ENCODE results near the gene SMIM20.

SMIM20 gene

DNA sequence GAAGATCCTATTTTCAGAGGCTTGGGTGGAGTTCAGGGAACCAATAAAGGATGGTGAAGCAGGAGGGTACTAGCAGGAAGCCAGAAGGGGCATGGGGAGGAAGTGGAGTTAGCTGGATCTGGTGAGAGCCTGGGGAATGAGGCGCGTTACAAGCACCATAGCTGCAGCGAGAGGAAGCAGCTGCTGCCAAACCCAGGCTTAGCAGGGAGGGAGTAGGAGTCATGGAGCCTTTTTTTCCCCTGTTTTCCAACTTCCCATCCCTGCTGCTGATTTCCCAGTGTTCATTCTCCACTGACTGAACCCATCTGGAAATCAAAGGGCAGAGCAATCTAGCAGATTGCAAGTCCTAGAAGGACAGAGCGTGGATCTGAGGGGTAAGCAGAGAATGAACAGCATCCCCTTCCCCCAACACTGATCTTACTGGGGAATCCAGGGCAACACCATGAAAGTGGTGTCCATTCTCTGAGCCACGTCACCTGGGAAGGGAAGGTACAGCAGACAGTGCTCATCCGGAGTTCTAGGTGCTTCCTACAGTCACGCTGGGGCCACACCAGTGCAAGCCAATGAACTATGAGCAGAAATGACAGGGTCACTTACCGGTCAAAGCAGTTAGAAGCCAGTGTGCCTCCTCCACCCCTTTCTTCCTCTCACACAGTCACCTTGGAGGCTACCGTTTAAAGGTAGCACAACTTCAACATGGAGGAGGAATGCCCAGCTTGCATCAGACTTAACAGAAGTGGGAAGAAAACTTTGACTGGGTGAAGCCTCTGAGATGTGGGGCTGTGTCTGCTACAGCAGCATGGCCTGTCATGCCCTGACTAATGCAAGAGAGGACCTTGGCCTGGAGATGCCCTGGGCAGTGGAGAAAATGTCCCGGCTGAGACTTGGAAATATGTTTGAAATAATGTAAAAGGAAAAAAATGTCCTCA, 36.7 kb downstream of the SMIM20 start:
- Histone ChIP-seq H3K9me3 (ENCODE audit: insufficient read depth, low read length, severe bottlenecking) (no peaks in the 10 kb centered on the region), H3K79me2 (ENCODE audit: insufficient read depth, low read length) (no peaks in the 10 kb centered on the region), H3K4me1 (ENCODE audit: insufficient read depth, low read length) (no peaks in the 10 kb centered on the region), H3K4me3 (ENCODE audit: low read depth in 1 of 2, low read length in 2 of 2) (no peak overlapping the region), H4K20me1 (ENCODE audit: insufficient read depth, low read length) (no peaks in the 10 kb centered on the region), H3K4me2 (ENCODE audit: insufficient read depth, low read length) (no peak overlapping the region), H3K9ac (ENCODE audit: low read depth, low read length) (no peak overlapping the region), H3K36me3 (ENCODE audit: insufficient read depth, low read length) (no peaks in the 10 kb centered on the region), H2AFZ (ENCODE audit: low read depth, low read length) (no peak overlapping the region), H3K27ac (ENCODE audit: low read length) (no peak overlapping the region), H3K27me3 (ENCODE audit: insufficient read depth, low read length, poor library complexity) (no peaks in the 10 kb centered on the region)
- no peak for ATAC-seq (ENCODE audit: insufficient read depth, low read depth)
- TF ChIP-seq, protein P1, sequence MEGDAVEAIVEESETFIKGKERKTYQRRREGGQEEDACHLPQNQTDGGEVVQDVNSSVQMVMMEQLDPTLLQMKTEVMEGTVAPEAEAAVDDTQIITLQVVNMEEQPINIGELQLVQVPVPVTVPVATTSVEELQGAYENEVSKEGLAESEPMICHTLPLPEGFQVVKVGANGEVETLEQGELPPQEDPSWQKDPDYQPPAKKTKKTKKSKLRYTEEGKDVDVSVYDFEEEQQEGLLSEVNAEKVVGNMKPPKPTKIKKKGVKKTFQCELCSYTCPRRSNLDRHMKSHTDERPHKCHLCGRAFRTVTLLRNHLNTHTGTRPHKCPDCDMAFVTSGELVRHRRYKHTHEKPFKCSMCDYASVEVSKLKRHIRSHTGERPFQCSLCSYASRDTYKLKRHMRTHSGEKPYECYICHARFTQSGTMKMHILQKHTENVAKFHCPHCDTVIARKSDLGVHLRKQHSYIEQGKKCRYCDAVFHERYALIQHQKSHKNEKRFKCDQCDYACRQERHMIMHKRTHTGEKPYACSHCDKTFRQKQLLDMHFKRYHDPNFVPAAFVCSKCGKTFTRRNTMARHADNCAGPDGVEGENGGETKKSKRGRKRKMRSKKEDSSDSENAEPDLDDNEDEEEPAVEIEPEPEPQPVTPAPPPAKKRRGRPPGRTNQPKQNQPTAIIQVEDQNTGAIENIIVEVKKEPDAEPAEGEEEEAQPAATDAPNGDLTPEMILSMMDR (IDR thresholded peaks at IDR 0.05; ENCODE audit: borderline replicate concordance, extremely low read depth, low read length, poor library complexity, severe bottlenecking), result no peak
- no peak for TF ChIP-seq EZH2 (IDR thresholded peaks at IDR 0.05; ENCODE audit: borderline replicate concordance, low read depth, low read length, severe bottlenecking)
- no peak for DNase-seq

DNA sequence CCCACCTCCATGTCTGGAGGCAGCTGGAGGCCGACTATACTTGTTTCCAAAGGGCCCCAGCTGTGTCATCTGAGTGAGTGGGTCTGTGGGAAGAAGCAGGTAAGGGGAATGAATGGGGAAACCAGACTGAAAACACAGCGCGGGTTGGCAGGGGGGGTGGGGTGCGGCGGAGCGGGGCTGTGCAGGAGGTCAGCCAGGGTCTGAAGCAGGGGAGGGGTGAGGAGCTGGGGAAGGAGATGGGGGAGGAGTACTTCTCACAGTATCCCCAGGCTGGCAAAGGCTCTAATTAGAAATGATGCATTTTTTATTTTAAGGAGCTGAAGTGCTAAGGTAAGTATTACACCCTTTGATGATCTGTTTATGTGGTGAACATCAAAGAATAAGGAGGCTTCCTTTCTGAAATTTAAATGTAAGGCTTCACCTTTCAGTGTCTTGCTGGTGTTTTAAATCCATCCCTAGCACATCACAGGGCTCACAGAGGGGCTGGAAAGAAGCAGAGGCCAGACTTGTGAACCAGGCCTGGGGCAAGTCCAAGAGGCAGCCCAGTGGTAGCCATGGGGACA, 37.5 kb downstream of the SMIM20 start:
- H3K36me3 ChIP-seq (ENCODE audit: insufficient read depth, low read length), result no peaks in the 10 kb centered on the region
- no peaks in the 10 kb centered on the region for H3K79me2 ChIP-seq (ENCODE audit: insufficient read depth, low read length)
- no peak overlapping the region for H3K4me2 ChIP-seq (ENCODE audit: insufficient read depth, low read length)
- H3K4me1 ChIP-seq (ENCODE audit: insufficient read depth, low read length), result no peaks in the 10 kb centered on the region
- DNase-seq (no peak), ATAC-seq (ENCODE audit: insufficient read depth, low read depth) (no peak)
- no peak for TF ChIP-seq EZH2 (IDR thresholded peaks at IDR 0.05; ENCODE audit: borderline replicate concordance, low read depth, low read length, severe bottlenecking)
- TF ChIP-seq, protein P1 (IDR thresholded peaks at IDR 0.05; ENCODE audit: borderline replicate concordance, extremely low read depth, low read length, poor library complexity, severe bottlenecking), result no peak
- no peak overlapping the region for H2AFZ ChIP-seq (ENCODE audit: low read depth, low read length)
- no peaks in the 10 kb centered on the region for H3K27me3 ChIP-seq (ENCODE audit: insufficient read depth, low read length, poor library complexity)
- H3K27ac ChIP-seq (ENCODE audit: low read length), result no peak overlapping the region
- no peak overlapping the region for H3K4me3 ChIP-seq (ENCODE audit: low read depth in 1 of 2, low read length in 2 of 2)
- no peaks in the 10 kb centered on the region for H4K20me1 ChIP-seq (ENCODE audit: insufficient read depth, low read length)
- no peaks in the 10 kb centered on the region for H3K9me3 ChIP-seq (ENCODE audit: insufficient read depth, low read length, severe bottlenecking)
- H3K9ac ChIP-seq (ENCODE audit: low read depth, low read length), result no peak overlapping the region

DNA sequence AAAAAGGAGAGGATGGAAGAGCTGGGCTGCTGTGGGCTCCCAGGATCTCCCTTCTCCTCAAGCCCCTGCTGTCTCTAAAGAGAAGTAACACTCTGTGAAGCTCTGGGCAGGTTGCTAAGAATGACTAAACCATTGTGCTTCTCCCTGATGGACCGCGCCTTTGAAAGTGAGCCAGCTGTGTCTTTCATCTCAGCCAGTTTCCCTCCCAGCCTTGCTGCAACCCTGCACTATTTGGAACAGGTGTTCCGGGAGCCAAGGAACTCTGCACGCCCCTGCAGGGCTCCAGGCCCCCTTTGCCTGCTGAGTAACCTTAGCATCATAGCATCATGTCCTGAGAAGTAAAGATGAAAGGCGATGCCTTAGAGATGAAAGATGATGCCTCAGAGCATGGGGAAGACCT, 39.7 kb downstream of the SMIM20 start:
- Histone ChIP-seq H2AFZ (ENCODE audit: low read depth, low read length) (no peak overlapping the region), H3K79me2 (ENCODE audit: insufficient read depth, low read length) (no peaks in the 10 kb centered on the region), H3K4me3 (ENCODE audit: low read depth in 1 of 2, low read length in 2 of 2) (no peak overlapping the region), H4K20me1 (ENCODE audit: insufficient read depth, low read length) (no peaks in the 10 kb centered on the region), H3K9ac (ENCODE audit: low read depth, low read length) (no peak overlapping the region), H3K27ac (ENCODE audit: low read length) (no peak overlapping the region), H3K4me2 (ENCODE audit: insufficient read depth, low read length) (no peak overlapping the region), H3K36me3 (ENCODE audit: insufficient read depth, low read length) (no peaks in the 10 kb centered on the region), H3K4me1 (ENCODE audit: insufficient read depth, low read length) (no peaks in the 10 kb centered on the region), H3K27me3 (ENCODE audit: insufficient read depth, low read length, poor library complexity) (no peaks in the 10 kb centered on the region), H3K9me3 (ENCODE audit: insufficient read depth, low read length, severe bottlenecking) (no peaks in the 10 kb centered on the region)
- TF ChIP-seq, protein P1 (IDR thresholded peaks at IDR 0.05; ENCODE audit: borderline replicate concordance, extremely low read depth, low read length, poor library complexity, severe bottlenecking), result no peak
- TF ChIP-seq EZH2 (IDR thresholded peaks at IDR 0.05; ENCODE audit: borderline replicate concordance, low read depth, low read length, severe bottlenecking), result no peak
- ATAC-seq (ENCODE audit: insufficient read depth, low read depth) (no peak), DNase-seq (no peak)
